ENCODE measurements around the gene GAPDH. TPM values are rescaled to one million over a fixed set of nuclear protein-coding genes. Genes with fewer than 3 reads are reported as not detected.

The GAPDH gene
- total and polyA plus RNA-seq, 10 of the 15 experiments (the other 5 are each of a cell fraction or from before 2014, with no cell fraction given): 5,606 to 14,240 (median 9,400) TPM

GRCh38 chr12:6542209-6543009, 8.1 kb downstream of the GAPDH start (continued):
- no peak for TF ChIP-seq HSF1 (IDR thresholded peaks at IDR 0.05; ENCODE audit: low read depth, low read length)
- TF ChIP-seq ZNF384 (IDR thresholded peaks at IDR 0.05; ENCODE audit: borderline replicate concordance, low read depth, low read length): no peak
- TF ChIP-seq E2F8 (IDR thresholded peaks at IDR 0.05; ENCODE audit: low read depth, partially characterized antibody): no peak
- TF ChIP-seq IKZF2 (IDR thresholded peaks at IDR 0.05): no peak
- no peak for TF ChIP-seq ATF7 (IDR thresholded peaks at IDR 0.05; ENCODE audit: low read depth)
- TF ChIP-seq BCL3 (IDR thresholded peaks at IDR 0.05; ENCODE audit: borderline replicate concordance, insufficient read depth, low read depth, low read length, poor library complexity, severe bottlenecking): no peak
- no peak for TF ChIP-seq RUNX3 (IDR thresholded peaks at IDR 0.05; ENCODE audit: low read length)
